ENCODE measurements around the gene NXPH2. TPM values are rescaled to one million over a fixed set of nuclear protein-coding genes. Genes with fewer than 3 reads are reported as not detected.
A peak's percentile ranks its signal among the peaks of the same experiment; 100 is the strongest.

NXPH2 gene
- not detected in 2 replicates for total RNA-seq (2022)
- Bru-seq, nascent RNA, result percentile 2 among the genes with signal in this experiment
- BruChase-seq, experiment 1, labeled RNA remaining after a 6-hour chase, result not detected
- percentile 1 among the genes with signal in this experiment for BruChase-seq, experiment 2, labeled RNA remaining after a 2-hour chase
- long read RNA-seq, result 0 reads

DNA sequence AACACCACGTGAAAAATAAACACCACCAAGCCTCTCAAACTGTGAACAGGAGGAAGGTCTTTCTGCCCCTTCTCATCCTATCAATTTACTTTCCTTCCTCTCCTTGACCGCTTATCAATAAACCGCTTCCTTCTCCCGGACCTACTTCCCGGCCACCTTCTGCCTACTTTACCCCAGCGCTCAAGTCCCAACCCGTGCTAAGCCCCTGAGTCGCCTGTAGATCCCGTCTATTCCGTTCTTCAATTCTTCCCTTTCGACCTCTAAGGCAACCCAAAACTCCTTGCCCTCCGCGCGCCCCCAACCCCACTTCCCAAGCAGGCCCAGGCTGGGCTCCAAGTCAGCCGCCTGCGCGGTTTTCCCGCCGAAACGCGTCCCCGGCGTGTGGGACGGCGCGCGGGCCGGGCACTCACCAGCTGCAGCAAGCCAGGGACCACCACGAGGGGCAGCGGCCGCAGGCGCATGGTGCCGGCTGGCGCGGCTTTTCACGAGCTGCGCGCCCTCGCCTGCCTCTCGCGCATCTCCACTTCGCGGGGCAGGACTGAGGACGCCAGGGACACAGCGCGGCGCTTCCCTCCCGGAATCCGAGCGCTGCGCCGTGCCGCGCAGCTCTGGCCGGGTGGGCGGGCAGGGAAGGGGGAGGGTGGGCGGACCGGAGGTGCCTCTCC is at the start of gene NXPH2:
TSS of gene NXPH2 (minus strand) at position 610 of the 665 bp plus-strand sequence. CDS start at position 461, 149 bp downstream.
- no peaks in the 10 kb centered on the region for H3K4me1 Mint-ChIP-seq (ENCODE audit: insufficient read depth, unreplicated experiment)
- no peak within 1 kb of the TSS for H3K4me3 Mint-ChIP-seq (ENCODE audit: unreplicated experiment)
- H3K9me3 Mint-ChIP-seq (ENCODE audit: unreplicated experiment), result no peaks in the 10 kb centered on the region
- peaks cover 44% of the 10 kb centered on the region for H3K27me3 Mint-ChIP-seq (ENCODE audit: insufficient read depth, unreplicated experiment)
- no peaks in the 10 kb centered on the region for H3K36me3 Mint-ChIP-seq (ENCODE audit: insufficient read depth, unreplicated experiment)
- TF ChIP-seq, protein P1, sequence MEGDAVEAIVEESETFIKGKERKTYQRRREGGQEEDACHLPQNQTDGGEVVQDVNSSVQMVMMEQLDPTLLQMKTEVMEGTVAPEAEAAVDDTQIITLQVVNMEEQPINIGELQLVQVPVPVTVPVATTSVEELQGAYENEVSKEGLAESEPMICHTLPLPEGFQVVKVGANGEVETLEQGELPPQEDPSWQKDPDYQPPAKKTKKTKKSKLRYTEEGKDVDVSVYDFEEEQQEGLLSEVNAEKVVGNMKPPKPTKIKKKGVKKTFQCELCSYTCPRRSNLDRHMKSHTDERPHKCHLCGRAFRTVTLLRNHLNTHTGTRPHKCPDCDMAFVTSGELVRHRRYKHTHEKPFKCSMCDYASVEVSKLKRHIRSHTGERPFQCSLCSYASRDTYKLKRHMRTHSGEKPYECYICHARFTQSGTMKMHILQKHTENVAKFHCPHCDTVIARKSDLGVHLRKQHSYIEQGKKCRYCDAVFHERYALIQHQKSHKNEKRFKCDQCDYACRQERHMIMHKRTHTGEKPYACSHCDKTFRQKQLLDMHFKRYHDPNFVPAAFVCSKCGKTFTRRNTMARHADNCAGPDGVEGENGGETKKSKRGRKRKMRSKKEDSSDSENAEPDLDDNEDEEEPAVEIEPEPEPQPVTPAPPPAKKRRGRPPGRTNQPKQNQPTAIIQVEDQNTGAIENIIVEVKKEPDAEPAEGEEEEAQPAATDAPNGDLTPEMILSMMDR (IDR thresholded peaks at IDR 0.05; ENCODE audit: unreplicated experiment), result no peak
- DNase-seq (ENCODE audit: unreplicated experiment), result no peak
- no TSS peak for BruUV-seq (replicated peaks)
- intact Hi-C loops (cut with micrococcal nuclease), result no loop called here
- POLR2A ChIA-PET, result no interaction called here
- CTCF ChIA-PET, result no interaction called here
- H3K27ac Mint-ChIP-seq (ENCODE audit: low read depth, unreplicated experiment), result no peak within 1 kb of the TSS

DNA sequence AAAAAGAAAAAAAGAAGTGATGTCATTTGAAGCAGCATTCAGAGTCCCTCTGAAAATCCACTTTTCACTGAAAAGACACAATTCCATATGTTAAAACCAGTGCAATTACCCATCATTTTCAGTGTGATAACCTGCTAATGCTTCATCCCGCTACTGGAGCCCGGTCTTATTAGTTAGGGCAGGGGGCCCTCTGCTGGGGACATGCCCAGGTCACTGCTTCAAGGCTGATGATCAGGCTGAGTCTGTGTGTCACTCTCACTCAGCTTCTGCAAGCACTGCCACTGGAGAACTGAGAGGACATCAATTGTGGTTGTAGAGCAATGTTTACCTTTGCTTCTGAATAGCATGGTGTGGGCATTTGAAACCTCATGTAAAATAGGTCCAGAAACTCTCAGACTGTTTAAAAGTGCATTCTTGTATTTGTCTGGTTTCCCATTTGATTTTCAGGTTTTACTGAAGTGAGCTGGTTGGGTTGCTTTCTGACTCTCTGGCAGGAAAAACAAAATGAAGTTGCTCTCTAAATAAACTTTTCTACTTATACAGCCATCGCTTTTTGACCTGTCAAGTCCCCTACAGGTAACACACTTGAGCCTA is 49.2 kb upstream of the NXPH2 start:
- peak; percentile 45 for DNase-seq (ENCODE audit: unreplicated experiment)
- H3K9me3 Mint-ChIP-seq (ENCODE audit: unreplicated experiment), result no peaks in the 10 kb centered on the region
- TF ChIP-seq, protein P1 (IDR thresholded peaks at IDR 0.05; ENCODE audit: unreplicated experiment), result peak; percentile 46
- CTCF ChIA-PET, result interaction anchor here (0.6 to 2.1 kb wide), 13 partner anchors 11 to 963 kb away, joined by 3 to 8 read pairs (median 4); no protein-coding TSS in a partner anchor
- peaks cover 19% of the 10 kb centered on the region for H3K27me3 Mint-ChIP-seq (ENCODE audit: insufficient read depth, unreplicated experiment)
- POLR2A ChIA-PET, result no interaction called here
- no peaks in the 10 kb centered on the region for H3K36me3 Mint-ChIP-seq (ENCODE audit: insufficient read depth, unreplicated experiment)
- no TSS peak for BruUV-seq (replicated peaks)
- intact Hi-C loops (cut with micrococcal nuclease), result loop anchor here (1.0 kb wide), 1 partner anchor 42 kb away; no protein-coding TSS in a partner anchor
- H3K27ac Mint-ChIP-seq (ENCODE audit: low read depth, unreplicated experiment), result no peak overlapping the region
- no peak overlapping the region for H3K4me3 Mint-ChIP-seq (ENCODE audit: unreplicated experiment)
- no peaks in the 10 kb centered on the region for H3K4me1 Mint-ChIP-seq (ENCODE audit: insufficient read depth, unreplicated experiment)

DNA sequence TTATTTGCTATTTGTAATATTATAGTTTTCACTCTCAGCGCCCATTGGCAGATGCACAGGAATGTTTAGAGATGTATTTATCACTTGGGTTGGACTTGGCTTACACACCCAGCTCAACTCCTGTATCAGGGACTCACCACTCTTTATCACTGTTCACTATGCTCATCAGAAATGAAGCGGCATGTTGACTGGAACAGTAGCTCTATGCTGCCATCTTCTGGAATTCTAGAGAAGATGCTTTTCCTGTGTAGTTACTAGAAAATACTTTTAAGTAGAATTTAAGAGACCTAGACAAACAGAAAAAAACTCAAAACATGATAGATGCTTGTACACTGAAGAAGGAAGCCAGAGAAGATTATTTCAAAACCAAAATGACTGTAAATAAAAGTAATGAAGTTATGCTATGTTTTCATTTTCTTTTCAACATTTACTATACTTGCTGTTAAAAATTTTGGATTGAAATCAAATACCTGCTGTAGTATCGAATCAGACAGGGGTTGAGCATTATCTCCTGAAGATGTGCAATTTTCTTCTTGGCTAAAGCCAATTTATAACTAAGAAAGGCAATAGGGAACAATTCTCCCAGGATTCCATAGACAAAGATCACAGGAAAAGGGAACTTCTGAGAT is 47.4 kb upstream of the NXPH2 start:
- H3K4me3 Mint-ChIP-seq (ENCODE audit: unreplicated experiment), result no peak overlapping the region
- H3K27me3 Mint-ChIP-seq (ENCODE audit: insufficient read depth, unreplicated experiment), result peaks cover 7% of the 10 kb centered on the region
- intact Hi-C loops (cut with micrococcal nuclease), result loop anchor here (1.0 kb wide), 4 partner anchors 453 to 961 kb away; no protein-coding TSS in a partner anchor
- no peaks in the 10 kb centered on the region for H3K9me3 Mint-ChIP-seq (ENCODE audit: unreplicated experiment)
- H3K27ac Mint-ChIP-seq (ENCODE audit: low read depth, unreplicated experiment), result no peak overlapping the region
- no peaks in the 10 kb centered on the region for H3K4me1 Mint-ChIP-seq (ENCODE audit: insufficient read depth, unreplicated experiment)
- TF ChIP-seq, protein P1 (IDR thresholded peaks at IDR 0.05; ENCODE audit: unreplicated experiment), result peak; percentile 49
- peak; percentile 80 for DNase-seq (ENCODE audit: unreplicated experiment)
- BruUV-seq (replicated peaks), result no TSS peak
- ChIA-PET POLR2A (interaction anchor here (0.9 kb wide), 1 partner anchor 915 kb away, joined by 3 read pairs; no protein-coding TSS in a partner anchor), CTCF (interaction anchor here (0.5 to 3.8 kb wide), 51 partner anchors 10 to 1655 kb away, joined by 3 to 97 read pairs (median 4); no protein-coding TSS in a partner anchor)
- H3K36me3 Mint-ChIP-seq (ENCODE audit: insufficient read depth, unreplicated experiment), result no peaks in the 10 kb centered on the region

DNA sequence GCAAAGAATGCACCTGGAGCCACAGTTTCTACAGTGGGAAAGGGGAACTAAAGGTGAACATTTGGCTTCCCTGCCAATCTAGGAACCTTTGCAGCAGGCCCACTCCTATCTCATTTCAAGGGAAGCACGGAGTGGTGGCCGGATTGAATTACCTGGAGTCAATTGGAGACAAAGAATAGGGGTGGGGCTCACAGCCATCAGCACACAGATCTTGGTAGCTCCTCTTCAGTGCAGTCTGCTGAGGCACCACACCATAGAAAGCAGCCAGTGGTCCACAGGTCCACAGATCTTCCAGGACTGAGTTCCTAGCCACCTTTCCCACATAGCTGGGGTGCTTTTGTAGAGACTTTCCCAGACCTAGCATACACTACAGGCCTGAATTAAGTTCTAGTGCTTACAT is 43.5 kb upstream of the NXPH2 start:
- H3K27ac Mint-ChIP-seq (ENCODE audit: low read depth, unreplicated experiment), result no peak overlapping the region
- H3K4me1 Mint-ChIP-seq (ENCODE audit: insufficient read depth, unreplicated experiment), result no peaks in the 10 kb centered on the region
- no peak overlapping the region for H3K4me3 Mint-ChIP-seq (ENCODE audit: unreplicated experiment)
- DNase-seq (ENCODE audit: unreplicated experiment), result no peak
- no peaks in the 10 kb centered on the region for H3K36me3 Mint-ChIP-seq (ENCODE audit: insufficient read depth, unreplicated experiment)
- H3K9me3 Mint-ChIP-seq (ENCODE audit: unreplicated experiment), result no peaks in the 10 kb centered on the region
- no TSS peak for BruUV-seq (replicated peaks)
- POLR2A ChIA-PET, result no interaction called here
- H3K27me3 Mint-ChIP-seq (ENCODE audit: insufficient read depth, unreplicated experiment), result peaks cover 16% of the 10 kb centered on the region
- intact Hi-C loops (cut with micrococcal nuclease), result no loop called here
- TF ChIP-seq, protein P1 (IDR thresholded peaks at IDR 0.05; ENCODE audit: unreplicated experiment), result no peak
- CTCF ChIA-PET, result interaction anchor here (1.0 kb wide), 1 partner anchor 912 kb away, joined by 4 read pairs; no protein-coding TSS in a partner anchor
